MCF 10A (cell line): ENCODE results near the gene TUBGCP6. TPM values are rescaled to one million over a fixed set of nuclear protein-coding genes. Genes with fewer than 3 reads are reported as not detected.
A peak's percentile ranks its signal among the peaks of the same experiment; 100 is the strongest.
"Not testable (repeated sequence)": the region's sequence is repeated elsewhere in the genome, so short reads cannot be mapped to it uniquely, and the experiment has no call there.

Experiments
- BruUV-seq: library from RNA; stranded (reverse); fragments of 400-500 nt; replicated peaks from 2 replicates; lab custom pipeline; 2021; lab: Mats Ljungman, UMichigan
- CTCF ChIA-PET: fragments of 300-600 bp; sonication (Branson Sonifier 250); formaldehyde crosslinking; extraction: SDS; loops from one replicate; lab custom pipeline; 2021; ENCODE audit warnings: antibody characterized with exemption, inconsistent platforms; lab: Yijun Ruan, JAX
- POLR2A ChIA-PET: fragments of 300-600, 350-650 bp; sonication (Branson Sonifier 250); formaldehyde crosslinking; extraction: SDS; loops from one replicate; lab custom pipeline; 2020; ENCODE audit warnings: antibody characterized with exemption, inconsistent platforms; lab: Yijun Ruan, JAX
- DNase-seq: peaks from one replicate; pipeline ENCODE4 v3.0.0-alpha.2; 2018; ENCODE audit not compliant: unreplicated experiment
- H3K27ac Mint-ChIP-seq: one replicate; pipeline ENCODE4 v1.8.0; 2022; ENCODE audit warnings: mild to moderate bottlenecking, low read depth, mixed read lengths; ENCODE audit not compliant: unreplicated experiment
- H3K27me3 Mint-ChIP-seq: one replicate; pipeline ENCODE4 v1.8.0; 2022; ENCODE audit warnings: mixed read lengths; ENCODE audit not compliant: insufficient read depth, unreplicated experiment
- H3K36me3 Mint-ChIP-seq: one replicate; pipeline ENCODE4 v1.8.0; 2022; ENCODE audit warnings: mild to moderate bottlenecking, moderate library complexity, mixed read lengths; ENCODE audit not compliant: insufficient read depth, unreplicated experiment
- H3K4me1 Mint-ChIP-seq: one replicate; pipeline ENCODE4 v1.8.0; 2022; ENCODE audit warnings: mixed read lengths; ENCODE audit not compliant: insufficient read depth, unreplicated experiment
- H3K4me3 Mint-ChIP-seq: one replicate; pipeline ENCODE4 v1.8.0; 2022; ENCODE audit warnings: mild to moderate bottlenecking, moderate library complexity, mixed read lengths; ENCODE audit not compliant: unreplicated experiment
- H3K9me3 Mint-ChIP-seq: one replicate; pipeline ENCODE4 v1.8.0; 2022; ENCODE audit warnings: mixed read lengths; ENCODE audit not compliant: unreplicated experiment
- intact Hi-C: fragments of 100-400 bp; cut with micrococcal nuclease; formaldehyde crosslinking; loops from 2 replicates; pipeline ENCODE4 v1.14.1; 2022
- total RNA-seq: library from RNA; stranded (reverse); gene quantifications from 2 replicates; pipeline ENCODE4 v1.2.3, GENCODE V29; 2022
- TF ChIP-seq, protein P1 (sequence below): fragments of 200-600 bp; IDR thresholded peaks from one replicate; pipeline ENCODE4 v1.8.0; 2022; ENCODE audit warnings: antibody characterized with exemption, mild to moderate bottlenecking; ENCODE audit not compliant: unreplicated experiment

Gene TUBGCP6
- total RNA-seq, 1 experiment from 2014 or later = 27.9 TPM

DNA sequence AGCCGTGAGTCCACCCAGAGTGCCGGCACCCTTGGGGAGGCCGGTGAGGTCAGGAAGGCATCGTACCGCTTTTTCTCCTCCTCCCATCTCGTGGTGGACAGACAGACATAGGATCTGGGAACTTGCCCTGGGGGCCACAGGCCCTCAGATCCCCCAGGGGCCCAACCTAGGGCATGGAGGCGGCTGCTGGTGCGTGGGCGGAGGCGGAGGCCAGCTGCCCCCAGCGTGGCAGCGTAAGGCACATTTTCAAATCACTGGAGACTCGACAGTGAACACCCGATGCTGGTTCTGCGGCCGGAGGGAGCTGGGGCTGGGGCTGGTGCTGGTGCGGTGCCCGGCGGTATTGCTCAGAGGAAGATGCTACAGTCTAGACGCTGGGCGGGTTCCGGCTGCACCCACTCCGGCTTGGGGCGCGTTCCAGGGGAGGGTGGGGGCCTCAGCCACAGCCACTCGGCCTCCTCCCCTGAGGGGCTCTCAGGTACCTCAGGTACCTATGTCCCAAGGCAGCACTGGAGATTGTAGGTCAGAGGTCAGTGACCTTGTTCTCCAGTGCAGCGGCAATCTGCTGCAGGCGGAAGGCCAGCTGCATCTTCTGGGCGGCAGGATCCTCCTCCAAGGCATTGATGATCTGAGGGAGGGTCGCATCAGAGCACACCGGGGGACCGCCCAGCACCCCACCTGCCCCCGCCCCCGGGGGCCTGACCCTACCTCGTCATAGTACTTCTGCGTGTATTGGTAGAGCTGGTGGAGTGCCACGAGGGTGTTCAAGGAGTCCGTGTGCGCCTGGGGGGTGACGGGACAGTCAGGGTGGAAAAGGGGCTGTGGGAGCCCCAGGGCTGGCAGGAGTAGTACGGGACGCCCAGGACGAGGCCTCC lies 30.6 kb upstream of the TUBGCP6 start:
- CTCF ChIA-PET = interaction anchor here (1.0 to 5.4 kb wide), 12 partner anchors 9 to 66 kb away, joined by 3 to 38 read pairs (median 6); partner anchors contain the start of genes DENND6B and MAPK12
- Mint-ChIP-seq H3K27me3 (no peaks in the 10 kb centered on the region), H3K4me3 (no peak overlapping the region), H3K36me3 (peaks cover 61% of the 10 kb centered on the region), H3K4me1 (peaks cover 6% of the 10 kb centered on the region), H3K27ac (no peak overlapping the region), H3K9me3 (no peaks in the 10 kb centered on the region)
- TF ChIP-seq, protein P1, sequence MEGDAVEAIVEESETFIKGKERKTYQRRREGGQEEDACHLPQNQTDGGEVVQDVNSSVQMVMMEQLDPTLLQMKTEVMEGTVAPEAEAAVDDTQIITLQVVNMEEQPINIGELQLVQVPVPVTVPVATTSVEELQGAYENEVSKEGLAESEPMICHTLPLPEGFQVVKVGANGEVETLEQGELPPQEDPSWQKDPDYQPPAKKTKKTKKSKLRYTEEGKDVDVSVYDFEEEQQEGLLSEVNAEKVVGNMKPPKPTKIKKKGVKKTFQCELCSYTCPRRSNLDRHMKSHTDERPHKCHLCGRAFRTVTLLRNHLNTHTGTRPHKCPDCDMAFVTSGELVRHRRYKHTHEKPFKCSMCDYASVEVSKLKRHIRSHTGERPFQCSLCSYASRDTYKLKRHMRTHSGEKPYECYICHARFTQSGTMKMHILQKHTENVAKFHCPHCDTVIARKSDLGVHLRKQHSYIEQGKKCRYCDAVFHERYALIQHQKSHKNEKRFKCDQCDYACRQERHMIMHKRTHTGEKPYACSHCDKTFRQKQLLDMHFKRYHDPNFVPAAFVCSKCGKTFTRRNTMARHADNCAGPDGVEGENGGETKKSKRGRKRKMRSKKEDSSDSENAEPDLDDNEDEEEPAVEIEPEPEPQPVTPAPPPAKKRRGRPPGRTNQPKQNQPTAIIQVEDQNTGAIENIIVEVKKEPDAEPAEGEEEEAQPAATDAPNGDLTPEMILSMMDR = no peak
- POLR2A ChIA-PET = interaction anchor here (1.3 kb wide), 1 partner anchor 32 kb away, joined by 4 read pairs; no protein-coding TSS in a partner anchor
- intact Hi-C loops = loop anchor here (2.0 kb wide), 1 partner anchor 51 kb away; the partner anchor contains the start of gene DENND6B
- TSS peak; percentile 78 for BruUV-seq
- no peak for DNase-seq

DNA sequence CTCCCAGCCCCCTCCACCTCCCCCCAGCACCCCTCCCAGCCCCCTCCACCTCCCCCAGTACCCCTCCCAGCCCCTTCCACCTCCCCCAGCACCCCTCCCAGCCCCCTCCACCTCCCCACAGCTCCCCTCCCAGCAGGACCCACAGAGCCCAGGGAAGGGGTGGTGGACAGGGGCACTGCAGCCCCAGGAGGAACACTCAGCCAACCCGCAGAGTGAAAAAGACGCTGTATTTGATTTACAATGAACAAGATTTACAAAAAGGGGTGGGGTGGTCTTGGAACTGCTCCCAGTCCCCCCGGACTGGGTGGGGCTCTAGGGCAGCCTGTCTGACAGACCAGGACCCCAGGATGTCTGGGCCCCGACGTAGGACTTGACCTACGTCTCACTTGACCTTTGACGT lies 29.9 kb upstream of the TUBGCP6 start:
- H3K36me3 Mint-ChIP-seq = peaks cover 59% of the 10 kb centered on the region
- peaks cover 6% of the 10 kb centered on the region for H3K4me1 Mint-ChIP-seq

DNA sequence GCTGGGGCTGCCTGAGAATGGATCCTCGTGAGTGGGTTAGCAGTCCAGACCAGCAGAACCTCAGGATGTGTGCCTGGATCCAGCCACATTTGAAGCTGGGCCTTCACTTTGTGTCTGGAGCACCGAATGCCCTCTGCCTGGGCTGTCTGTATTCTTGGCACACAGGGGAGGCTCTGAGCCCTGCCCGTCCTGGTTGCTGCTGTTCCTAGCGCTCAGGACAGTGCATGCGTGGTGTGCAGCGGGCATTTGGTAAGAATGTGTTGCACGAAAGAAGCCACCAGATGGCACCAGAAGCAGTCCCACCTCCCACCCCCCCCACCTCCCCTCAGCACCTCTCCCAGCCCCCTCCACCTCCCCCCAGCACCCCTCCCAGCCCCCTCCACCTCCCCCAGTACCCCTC lies 29.5 kb upstream of the TUBGCP6 start:
- Mint-ChIP-seq H3K27me3 (no peaks in the 10 kb centered on the region), H3K4me1 (peaks cover 6% of the 10 kb centered on the region), H3K36me3 (peaks cover 54% of the 10 kb centered on the region), H3K9me3 (no peaks in the 10 kb centered on the region), H3K4me3 (peak overlapping the region; percentile 31), H3K27ac (no peak overlapping the region)
- intact Hi-C loops = loop anchor here (1.0 to 2.0 kb wide), 2 partner anchors 52 to 68 kb away; partner anchors contain the start of gene DENND6B
- no TSS peak for BruUV-seq
- peak; percentile 56 for DNase-seq
- ChIA-PET CTCF (interaction anchor here (0.7 to 5.4 kb wide), 8 partner anchors 11 to 68 kb away, joined by 3 to 38 read pairs (median 4); partner anchors contain the start of gene DENND6B), POLR2A (interaction anchor here (3.4 kb wide), 2 partner anchors 23 to 31 kb away, joined by 10 to 15 read pairs; partner anchors contain the start of gene HDAC10)
- TF ChIP-seq, protein P1 = peak; percentile 47

More for the DNA sequence above, 29.9 kb upstream of the TUBGCP6 start:
- POLR2A ChIA-PET = interaction anchor here (1.3 to 3.4 kb wide), 2 partner anchors 31 to 32 kb away, joined by 4 to 15 read pairs; no protein-coding TSS in a partner anchor
- H3K27ac Mint-ChIP-seq = no peak overlapping the region
- intact Hi-C loops = loop anchor here (1.0 to 2.0 kb wide), 2 partner anchors 52 to 68 kb away; partner anchors contain the start of gene DENND6B
- CTCF ChIA-PET = interaction anchor here (0.7 to 5.4 kb wide), 6 partner anchors 11 to 59 kb away, joined by 3 to 38 read pairs (median 4); partner anchors contain the start of gene DENND6B
- no TSS peak for BruUV-seq
- TF ChIP-seq, protein P1 = no peak
- no peaks in the 10 kb centered on the region for H3K9me3 Mint-ChIP-seq
- DNase-seq = no peak
- H3K4me3 Mint-ChIP-seq = no peak overlapping the region
- H3K27me3 Mint-ChIP-seq = no peaks in the 10 kb centered on the region

DNA sequence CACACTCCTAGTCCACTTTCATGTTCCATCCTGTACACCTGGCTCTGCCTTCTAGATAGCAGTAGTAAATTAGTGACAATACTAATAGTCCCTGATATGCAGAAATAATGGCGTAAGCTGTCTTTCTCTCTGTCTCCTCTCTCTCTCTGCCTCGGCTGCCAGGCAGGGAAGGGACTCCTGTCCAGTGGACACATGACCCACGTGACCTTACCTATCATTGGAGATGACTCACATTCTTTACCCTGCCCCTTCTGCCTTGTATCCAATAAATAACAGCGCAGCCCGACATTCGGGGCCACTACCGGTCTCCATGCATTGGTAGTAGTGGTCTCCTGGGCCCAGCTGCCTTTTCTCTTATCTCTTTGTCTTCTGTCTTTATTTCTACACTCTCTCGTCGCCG lies 29.0 kb upstream of the TUBGCP6 start:
- not testable (repeated sequence) for H3K4me1 Mint-ChIP-seq, H3K27ac Mint-ChIP-seq
- intact Hi-C loops = loop anchor here (1.0 to 2.0 kb wide), 2 partner anchors 53 to 69 kb away; partner anchors contain the start of gene DENND6B

DNA sequence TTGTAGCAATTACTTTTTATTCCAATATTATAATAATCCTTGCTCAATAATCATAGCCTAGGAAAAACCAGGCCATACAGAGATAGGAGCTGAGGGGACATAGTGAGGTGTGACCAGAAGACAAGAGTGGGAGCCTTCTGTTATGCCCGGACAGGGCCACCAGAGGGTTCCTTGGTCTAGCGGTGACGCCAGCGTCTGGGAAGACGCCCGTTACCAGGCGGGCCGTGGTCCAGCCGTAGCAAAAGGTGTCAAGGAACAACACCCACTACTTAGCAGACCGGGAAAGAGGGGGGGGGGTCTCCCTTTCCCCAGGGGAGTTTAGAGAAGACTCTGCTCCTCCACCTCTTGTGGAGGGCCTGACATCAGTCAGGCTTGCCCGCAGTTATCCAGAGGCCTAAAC lies 28.5 kb upstream of the TUBGCP6 start:
- H3K27me3 Mint-ChIP-seq, H3K27ac Mint-ChIP-seq, BruUV-seq, DNase-seq, H3K9me3 Mint-ChIP-seq, H3K4me3 Mint-ChIP-seq, intact Hi-C loops: not testable (repeated sequence)
- peaks cover 47% of the 10 kb centered on the region for H3K36me3 Mint-ChIP-seq
- CTCF ChIA-PET = interaction anchor here (0.7 to 5.4 kb wide), 8 partner anchors 21 to 169 kb away, joined by 3 to 38 read pairs (median 4); partner anchors contain the start of genes DENND6B and HDAC10
- peaks cover 11% of the 10 kb centered on the region for H3K4me1 Mint-ChIP-seq
- POLR2A ChIA-PET = interaction anchor here (1.1 to 3.4 kb wide), 3 partner anchors 22 to 32 kb away, joined by 3 to 15 read pairs (median 10); partner anchors contain the start of gene HDAC10

More for the DNA sequence above, 29.0 kb upstream of the TUBGCP6 start:
- H3K9me3 Mint-ChIP-seq, DNase-seq, H3K27me3 Mint-ChIP-seq, BruUV-seq: not testable (repeated sequence)
- peaks cover 51% of the 10 kb centered on the region for H3K36me3 Mint-ChIP-seq
- POLR2A ChIA-PET = interaction anchor here (3.4 kb wide), 2 partner anchors 22 to 32 kb away, joined by 10 to 15 read pairs; partner anchors contain the start of gene HDAC10
- CTCF ChIA-PET = interaction anchor here (0.7 to 5.4 kb wide), 7 partner anchors 10 to 169 kb away, joined by 3 to 38 read pairs (median 3); partner anchors contain the start of gene DENND6B
- H3K4me3 Mint-ChIP-seq = peak overlapping the region; percentile 31
